GM19324 (cell line): ENCODE measurements around the gene FOXJ1.

ENCODE experiments used
- ATAC-seq: cut with Tn5 transposase; IDR thresholded peaks from one replicate; pipeline ENCODE4 v1.9.1; 2021; ENCODE audit warnings: mild to moderate bottlenecking, moderate library complexity; ENCODE audit not compliant: unreplicated experiment, low FRiP score

FOXJ1 gene

DNA sequence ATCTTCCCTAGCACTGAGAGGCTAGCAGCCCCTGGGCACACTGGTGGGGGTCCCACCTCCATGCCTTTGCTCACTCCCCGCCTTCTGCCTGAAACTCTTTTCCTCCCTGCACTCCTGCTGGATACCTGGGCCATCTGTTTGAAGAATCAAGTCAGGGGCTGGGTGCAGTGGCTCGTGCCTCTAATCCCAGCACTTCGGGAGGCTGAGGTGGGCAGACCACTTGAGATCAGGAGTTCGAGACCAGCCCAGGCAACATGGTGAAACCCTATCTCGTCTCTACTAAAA lies 15.7 kb downstream of the FOXJ1 start:
- no peak for ATAC-seq

DNA sequence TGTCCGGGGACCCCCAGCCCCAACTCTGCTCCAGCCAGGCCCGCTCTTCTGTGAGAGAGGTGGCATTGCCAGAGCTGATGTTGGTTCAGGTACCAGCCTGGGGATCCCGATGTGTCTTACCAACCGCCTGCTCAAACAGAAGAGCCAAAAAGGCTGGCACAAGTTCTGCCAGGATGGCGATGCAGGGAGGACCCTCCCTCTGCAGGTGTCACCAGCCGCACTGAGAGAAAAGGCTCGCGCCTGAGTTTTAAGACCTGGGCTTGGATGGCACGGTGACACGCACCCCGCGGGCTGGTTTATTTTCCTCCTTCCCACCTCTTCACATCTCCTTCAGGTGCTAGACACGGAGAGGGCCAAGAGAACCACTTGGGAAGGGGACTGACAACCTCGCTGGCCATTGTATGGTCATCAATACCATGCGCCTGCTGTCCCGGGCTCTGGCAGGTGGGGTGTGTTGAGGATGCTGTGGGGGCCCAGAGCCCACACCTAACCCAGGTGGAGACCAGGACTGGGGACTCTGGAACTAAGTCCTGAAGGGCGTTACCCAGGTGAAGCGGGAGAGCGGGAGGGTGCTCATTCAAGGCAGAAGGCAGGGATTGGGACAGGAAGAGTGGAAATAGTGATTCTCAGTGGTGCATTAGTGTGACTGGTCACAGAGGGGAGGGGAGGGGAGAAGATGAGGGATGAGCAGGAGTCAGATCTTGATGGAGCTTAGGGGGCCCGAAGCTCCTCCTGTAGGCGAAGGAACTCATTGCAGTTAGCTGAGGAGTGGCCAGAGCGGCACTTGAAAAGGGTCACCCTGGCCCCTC lies 16.3 kb downstream of the FOXJ1 start:
- ATAC-seq = no peak

DNA sequence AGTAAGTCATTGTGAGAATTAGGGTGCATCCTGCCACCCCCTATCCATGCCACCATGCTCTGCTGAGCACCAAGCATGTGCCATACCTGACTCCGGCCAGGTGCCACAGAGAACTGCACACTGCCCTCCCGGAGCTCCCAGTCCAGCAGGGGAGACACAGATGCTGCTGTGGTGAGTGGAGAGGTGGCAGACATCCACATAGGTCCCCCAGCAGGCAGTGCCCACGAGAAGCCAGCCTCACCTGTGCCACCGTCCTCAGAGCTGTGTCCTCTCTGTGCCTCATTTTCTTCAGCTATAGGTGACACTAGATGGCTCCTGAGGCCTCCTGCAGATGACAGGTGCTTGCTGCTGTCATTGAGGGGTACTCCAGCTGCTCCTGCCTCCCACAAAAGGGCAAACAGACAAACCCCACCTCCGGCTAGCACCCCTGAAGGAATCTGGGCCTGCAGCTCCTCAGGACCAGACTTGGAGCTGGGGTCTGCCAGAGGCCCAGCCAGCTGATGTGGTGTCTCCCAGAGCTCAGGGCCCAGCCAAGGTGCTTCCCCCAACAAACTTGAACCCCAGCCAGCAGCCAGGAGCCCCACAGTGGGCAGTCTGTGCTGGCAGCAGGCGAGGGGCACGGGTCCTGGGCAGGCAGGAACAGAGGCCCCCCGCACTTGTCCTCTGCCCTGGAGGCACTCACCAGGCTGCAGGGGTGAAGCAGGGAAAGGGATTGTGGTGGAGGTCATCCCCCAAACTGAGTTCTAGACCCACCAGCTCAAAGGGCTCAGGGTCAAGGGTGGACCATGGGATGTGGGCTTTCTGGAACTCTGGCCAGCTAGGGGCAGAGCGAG lies 17.1 kb downstream of the FOXJ1 start:
- no peak for ATAC-seq

DNA sequence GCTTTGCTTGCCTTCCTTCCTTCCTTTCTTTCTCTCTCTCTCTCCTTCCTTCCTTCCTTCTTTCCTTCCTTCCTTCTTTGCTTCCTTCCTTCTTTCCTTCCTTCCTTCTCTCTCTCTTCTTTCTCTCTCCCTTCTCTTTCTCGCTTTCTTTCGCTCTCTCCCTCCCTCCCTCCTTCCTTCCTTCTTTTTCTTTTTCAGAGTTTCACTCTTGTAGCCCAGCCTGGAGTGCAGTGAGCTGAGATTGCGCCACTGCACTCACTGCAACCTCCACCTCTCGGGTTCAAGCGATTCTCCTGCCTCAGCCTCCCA lies 17.9 kb downstream of the FOXJ1 start:
- no peak for ATAC-seq

DNA sequence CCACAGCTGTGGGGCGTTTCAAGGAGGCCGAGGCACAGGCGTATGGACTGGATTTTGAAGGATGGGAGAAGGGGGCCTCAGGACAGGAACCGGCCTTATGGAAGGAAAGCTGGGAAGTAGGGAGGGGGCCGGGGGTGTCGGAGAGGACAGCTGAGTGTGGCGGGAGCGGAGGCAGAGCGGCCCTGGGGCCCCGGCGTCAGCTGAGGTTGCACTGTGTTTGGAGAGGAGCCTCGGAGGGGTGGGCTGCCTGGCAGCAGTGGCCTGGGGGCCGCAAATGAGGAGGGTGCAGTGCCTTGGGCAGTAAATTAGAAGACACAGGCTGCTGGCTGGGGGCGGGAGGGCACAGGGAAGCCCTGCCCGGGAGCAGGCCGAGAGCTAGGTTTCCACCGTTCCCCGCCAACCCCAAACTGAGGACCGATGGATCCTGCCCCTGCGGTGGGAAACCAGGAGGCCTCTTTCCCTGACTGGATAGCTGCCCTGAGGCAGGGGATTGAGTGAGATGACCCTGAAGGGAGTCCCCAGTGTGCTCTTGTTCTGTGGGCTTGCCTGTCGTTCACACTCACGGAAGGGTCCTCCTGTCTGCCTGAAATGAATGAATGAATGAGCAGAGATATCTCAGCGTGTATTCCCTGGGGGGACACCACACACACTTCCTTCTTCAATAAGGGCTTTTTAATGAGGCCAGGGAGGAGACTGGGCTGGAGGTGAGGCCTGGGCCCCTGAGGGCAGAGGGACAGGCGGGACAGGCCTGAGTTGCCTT lies 18.4 kb downstream of the FOXJ1 start:
- ATAC-seq = no peak

DNA sequence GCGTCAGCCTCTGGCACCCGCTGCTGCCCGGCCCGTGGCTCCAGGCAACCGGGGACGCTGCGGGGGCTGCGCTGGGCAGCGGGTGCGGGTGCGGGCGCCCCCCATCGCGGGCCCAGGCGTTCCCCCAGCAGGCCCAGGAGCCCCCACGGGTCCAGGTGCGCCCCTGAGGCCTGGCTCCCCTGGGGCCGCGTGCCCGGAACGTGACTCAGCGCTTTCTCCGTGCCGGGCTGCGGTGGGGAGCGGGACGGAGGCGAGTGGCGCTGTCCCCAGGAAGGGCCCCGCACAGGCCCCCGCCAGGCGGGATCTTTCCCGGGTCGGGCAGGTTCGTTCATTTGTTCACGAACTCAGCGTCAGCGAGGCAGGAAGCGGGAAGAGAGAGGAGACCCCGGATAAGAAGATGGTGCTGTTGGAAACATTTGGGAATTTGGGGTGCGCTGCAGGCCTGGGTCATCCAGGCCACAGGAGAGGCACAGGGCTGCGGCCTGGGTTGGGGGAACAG lies 19.1 kb downstream of the FOXJ1 start:
- peak; percentile 11 for ATAC-seq

DNA sequence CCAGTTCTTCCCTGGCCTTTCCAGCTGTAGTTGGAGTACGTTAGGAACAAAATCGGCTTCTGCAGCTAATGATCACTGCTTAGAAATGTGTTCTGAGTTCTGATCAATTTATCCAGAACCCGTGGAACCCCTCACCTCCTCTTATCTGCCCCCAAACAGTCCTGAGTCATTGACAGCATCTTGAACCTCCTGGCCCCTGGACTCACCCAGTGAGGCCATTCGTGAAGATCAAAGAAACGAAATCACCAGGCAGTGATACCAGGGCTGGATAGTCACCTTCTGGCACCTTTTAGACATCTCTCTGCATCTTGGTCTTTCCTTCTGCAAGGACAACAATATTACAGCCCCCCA lies 20.4 kb downstream of the FOXJ1 start:
- ATAC-seq = no peak

DNA sequence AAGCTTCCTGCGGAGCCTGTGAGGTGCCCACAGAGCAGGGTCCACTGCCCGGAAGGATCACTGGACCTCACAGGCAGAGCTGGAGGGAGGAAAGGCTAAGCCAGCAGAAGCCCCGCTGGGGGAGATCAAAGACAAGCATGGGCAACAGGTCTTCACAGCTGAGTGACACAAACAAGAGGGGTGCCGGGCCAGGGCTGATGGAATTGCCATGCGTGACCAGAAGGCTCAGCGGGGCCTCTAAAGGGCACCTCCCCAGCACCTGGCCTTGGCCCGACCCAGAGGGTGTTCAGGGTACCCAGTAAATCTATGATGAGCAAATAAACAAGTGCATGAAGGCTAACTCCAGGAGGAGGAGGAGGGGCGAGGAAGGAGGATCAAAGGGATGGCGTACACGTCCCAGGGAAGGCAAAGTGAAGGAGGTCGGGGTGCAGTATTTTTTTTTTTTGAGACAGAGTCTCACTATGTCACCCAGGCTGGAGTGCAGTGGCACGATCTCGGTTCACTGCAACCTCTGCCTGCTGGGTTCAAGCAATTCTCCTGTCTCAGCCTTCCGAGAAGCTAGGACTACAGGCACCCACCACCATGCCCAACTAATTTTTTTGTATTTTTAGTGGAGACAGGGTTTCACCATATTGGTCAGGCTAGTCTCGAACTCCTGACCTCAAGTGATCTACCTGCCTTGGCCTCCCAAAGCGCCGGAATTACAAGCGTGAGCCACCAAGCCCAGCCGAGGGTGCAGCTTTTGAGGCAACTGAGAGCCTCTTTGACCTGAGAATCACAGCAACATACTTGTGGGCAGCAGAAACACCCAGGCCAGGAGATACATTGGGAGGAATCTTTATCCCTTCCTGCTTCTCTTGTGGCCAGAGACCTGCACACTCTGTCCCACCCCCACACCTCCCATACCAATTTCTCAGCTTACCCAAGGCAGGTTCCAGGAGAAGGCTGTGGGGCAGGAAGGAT lies 21.4 kb downstream of the FOXJ1 start:
- ATAC-seq = no peak

DNA sequence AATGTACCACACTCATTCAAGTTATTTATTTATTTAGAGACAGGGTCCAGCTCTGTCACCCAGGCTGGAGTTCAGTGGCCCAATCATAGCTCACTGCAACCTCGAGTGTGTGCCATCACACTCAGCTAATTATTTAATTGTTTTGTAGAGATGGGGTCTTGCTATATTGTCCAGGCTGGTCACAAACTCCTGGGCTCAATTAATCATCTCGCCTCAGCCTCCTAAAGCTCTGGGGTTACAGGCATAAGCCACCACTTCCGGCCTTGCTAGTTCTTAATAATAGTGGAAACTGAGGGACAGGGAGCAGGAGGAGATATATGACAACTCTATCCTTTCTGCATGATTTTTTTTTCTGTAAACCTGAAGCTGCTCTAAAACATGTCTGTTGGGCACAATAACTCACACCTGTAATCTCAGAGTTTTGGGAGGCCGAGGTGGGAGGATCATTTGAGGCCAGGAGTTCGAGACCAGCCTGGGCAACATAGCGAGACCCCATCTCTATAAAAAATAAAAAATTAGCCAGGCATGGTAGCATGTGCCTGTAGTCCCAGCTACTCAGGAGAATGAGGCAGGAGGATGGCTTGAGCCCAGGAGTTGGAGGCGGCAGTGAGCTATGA lies 25.8 kb downstream of the FOXJ1 start:
- ATAC-seq = no peak

DNA sequence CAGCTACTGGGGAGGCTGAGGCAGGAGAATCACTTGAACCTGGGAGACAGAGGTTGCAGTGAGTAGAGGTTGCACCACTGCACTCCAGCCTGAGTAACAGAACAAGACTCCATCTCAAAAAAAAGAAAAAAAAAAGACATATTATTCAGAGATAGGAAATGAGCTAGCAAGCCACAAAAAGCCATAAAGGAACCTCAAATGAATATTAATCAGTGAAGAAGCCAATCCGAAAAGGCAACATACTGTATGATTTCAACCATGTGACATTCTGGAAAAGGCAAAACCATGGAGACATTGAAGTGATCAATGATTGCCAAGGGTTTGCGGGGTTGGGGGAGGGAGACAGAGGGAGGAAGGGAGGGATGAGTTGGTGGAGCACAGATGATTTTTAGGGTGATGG lies 29.1 kb downstream of the FOXJ1 start:
- ATAC-seq = no peak

DNA sequence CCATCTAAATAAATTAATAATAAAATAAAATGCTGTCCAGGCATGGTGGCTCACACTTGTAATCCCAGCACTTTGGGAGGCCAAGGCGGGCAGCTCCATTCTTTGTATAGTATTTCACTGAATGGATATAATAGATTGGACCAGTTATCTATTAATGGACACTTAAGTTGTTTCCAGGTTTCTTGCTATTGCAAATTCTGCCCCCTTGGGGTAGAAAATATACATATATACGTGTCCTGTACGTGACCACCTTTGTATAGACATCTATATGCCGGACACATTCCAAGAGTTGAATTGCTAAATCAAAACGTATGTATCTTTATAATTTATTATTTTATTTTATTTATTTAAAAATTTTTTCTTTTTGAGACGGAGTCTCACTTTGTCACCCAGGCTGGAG lies 33.5 kb downstream of the FOXJ1 start:
- no peak for ATAC-seq

DNA sequence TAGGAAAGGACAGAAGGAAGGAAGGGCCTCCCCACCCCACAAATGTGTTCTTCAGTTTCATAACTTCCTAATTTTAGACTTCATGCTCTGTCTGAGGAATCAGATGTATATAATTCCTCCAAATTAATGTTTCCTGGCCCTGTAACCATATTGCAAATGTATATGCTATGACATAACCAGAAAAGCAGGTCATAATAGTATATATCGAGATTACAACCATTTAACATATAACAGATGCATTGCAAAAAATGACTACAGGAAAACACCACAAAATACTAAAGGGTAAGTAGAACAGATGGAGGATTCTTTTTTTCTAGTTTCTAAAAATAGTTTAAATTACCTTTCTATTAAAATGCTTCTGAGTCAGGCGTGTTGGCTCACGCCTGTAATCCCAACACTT lies 34.3 kb downstream of the FOXJ1 start:
- ATAC-seq = no peak

DNA sequence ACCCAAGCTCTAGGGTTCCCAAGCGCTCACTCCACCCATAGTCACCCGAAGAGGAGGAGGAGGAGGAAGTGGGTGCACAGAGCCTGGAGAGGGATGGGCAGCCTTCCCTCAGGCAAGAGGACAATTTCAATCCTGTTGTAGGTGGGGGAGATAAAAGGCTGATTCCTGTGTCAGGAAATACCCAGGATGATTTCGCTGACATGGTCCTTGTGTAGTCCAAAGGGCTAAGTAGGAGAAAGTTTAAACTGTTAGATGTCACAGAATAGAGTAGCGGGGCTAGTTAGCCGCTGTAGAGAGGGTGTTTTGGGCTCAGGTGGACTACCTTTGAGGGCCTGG lies 36.2 kb downstream of the FOXJ1 start:
- ATAC-seq = no peak

DNA sequence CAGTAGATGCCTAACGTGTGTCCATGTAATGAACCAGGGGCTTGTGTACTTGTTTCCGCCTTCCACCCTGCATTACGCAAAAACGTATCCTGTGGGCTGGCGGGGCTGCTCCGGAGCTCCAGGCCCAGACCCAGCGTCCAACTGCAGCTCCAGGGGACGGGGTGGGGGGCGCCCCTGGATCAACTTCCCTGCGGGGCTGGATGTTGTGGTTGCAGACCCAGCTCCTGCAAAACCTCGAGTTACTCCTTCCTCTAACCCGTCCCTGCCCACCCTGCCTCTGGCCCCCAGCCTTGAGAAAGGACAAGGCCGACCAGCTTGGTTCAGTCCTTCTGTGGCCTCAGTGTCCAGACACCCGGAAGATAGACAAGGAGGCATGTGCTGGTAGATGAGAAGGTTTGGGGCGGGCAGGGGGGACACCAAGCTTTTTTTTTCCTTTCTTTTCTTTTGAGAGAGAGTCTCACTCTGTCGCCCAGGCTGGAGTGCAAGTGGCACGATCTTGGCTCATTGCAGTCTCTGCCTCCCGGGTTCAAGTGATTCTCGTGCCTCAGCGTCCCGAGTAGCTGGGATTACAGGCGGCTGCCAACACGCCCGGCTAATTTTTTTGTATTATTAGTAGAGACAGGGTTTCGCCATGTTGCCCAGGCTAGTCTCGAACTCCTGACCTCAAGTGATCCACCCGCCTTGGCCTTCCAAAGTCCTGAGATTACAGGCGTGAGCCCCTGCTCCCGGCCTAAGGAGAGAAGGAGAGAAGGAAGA lies 36.7 kb downstream of the FOXJ1 start:
- ATAC-seq = no peak

DNA sequence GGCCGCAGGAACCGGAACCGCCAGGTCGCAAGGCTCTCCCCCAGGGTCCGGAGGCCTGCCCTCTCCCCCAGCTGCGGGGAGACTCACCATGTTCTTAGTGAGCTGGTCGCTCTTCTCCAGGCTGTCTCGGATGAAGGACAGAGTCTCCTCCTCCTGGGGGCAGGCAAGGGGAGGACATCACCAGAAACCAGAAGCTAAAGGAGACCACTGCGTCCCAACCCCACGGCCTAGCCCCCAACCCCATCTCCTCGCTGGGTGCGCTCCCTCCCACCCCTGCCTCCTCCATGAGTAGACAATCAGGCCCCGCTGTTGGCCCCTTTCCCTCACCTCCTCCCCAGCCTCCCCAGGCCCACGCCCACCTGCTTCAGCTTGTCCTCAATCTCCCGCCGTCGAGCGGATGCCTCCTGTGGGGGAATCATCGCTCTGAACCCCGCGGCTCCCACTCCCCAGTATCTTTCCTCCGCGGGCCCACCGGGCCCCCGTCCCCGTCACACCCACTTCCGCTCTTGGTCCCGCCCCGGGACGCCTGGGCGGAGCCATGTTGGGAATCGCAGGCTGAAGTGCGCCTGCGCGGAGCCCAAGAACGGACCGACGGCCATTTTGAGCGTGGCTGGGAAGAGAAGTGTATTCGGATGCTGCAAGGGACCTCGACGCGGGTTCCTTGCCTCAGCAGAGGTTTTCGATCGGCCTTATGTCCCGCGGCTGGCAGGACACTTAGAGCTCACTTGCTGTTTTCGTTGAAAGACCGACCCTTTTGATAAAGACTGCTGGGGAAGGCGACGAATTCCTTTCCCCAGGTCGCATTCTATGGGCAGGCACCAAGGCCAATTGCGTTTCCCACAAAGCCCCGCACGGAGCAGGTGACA lies 37.5 kb downstream of the FOXJ1 start, which contains the start of gene EXOC7:
TSS of gene EXOC7 (minus strand) at position 514 of the 866 bp plus-strand sequence. CDS start at position 419, 95 bp downstream.
- peak; percentile 79 for ATAC-seq

DNA sequence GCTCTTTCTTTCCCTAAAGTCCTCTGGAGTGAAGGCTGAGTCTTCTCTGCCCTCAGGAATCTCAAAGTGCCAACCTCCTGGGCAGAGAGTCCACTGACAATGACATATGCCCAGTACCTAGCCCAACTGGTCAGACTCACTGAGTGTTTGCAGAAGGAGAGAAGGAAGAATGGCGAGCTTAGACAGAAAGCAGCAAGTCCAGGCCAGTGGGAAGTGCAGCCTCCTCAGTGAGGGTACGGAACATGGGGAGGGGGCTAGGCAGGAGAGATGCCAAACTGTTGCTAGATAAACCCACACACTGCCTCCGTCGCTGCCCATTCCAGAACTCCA lies 38.1 kb downstream of the FOXJ1 start:
- ATAC-seq = no peak

DNA sequence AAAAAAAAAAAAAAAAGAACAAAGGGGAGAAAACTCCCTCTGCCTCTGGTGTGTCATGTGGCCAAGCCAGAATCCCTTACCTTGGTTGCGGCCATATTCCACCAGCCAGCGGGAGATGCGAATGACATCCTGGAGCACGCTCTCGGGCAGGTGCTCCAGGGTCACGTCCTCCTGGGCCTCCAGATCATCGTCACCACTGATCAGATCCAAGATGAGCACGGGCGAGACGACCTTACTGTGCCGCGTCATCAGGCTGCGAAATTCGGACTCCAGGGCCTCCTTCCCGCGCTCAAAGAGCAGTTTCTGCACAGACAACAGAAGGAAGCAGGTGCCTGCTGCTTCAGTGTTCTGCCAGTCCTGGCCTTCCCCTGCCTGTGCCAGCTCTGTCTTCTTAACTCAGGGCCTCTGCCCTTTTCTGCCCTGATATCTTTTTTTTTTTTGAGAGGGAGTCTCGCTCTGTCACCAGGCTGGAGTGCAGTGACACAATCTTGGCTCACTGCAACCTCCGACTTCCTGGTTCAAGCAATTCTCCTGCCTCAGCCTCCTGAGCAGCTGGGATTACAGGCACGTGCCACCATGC lies 43.2 kb downstream of the FOXJ1 start:
- no peak for ATAC-seq

DNA sequence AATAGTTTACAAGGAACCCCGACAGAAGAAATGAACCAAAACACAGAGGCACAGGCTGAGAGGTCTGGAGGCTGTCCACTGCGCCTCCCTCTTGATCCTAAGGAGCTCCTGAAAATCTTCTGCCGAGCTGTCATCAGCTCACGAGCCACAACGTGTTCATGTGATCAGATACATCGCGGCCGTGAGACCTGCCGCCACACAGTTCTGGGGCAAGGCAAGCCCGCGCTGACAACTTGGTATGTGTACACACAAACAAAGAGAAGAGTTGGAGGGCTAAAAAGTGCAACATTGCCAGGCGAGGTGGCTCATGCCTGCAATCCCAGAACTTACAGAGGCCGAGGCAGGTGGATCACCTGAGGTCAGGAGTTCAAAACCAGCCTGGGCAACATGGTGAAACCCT lies 45.1 kb downstream of the FOXJ1 start:
- ATAC-seq = no peak
